Kidney epithelial cell (primary cell): ENCODE results near the gene ZNF527. TPM values are rescaled to one million over a fixed set of nuclear protein-coding genes. Genes with fewer than 3 reads are reported as not detected.
"Not testable (repeated sequence)": the region's sequence is repeated elsewhere in the genome, so short reads cannot be mapped to it uniquely, and the experiment has no call there.

ENCODE experiments used
- DNase-seq: peaks from one replicate; pipeline ENCODE4 v3.0.0-alpha.2; 2010; ENCODE audit warnings: low read depth
- H3K27me3 ChIP-seq: 2 replicates; pipeline ENCODE4 v1.6.0; 2011; ENCODE audit warnings: low read length; ENCODE audit not compliant: control insufficient read depth, insufficient read depth
- H3K36me3 ChIP-seq: 2 replicates; pipeline ENCODE4 v1.5.1; 2011; ENCODE audit warnings: low read length; ENCODE audit not compliant: control insufficient read depth, insufficient read depth
- H3K4me3 ChIP-seq: 2 replicates; pipeline ENCODE4 v1.5.1; 2011; ENCODE audit warnings: low read depth, mild to moderate bottlenecking, control low read depth, low read length
- total RNA-seq: library from RNA; depleted of rRNA; stranded (reverse); fragments of >200 nt; gene quantifications from 2 replicates; pipeline ENCODE4 v1.2.3, GENCODE V29; 2015
- TF ChIP-seq, protein P1 (sequence below): IDR thresholded peaks from 2 replicates; pipeline ENCODE4 v1.5.1; 2011; ENCODE audit warnings: mild to moderate bottlenecking, moderate library complexity, low read length, control low read depth, inconsistent platforms; ENCODE audit not compliant: insufficient read depth, poor library complexity, severe bottlenecking

ZNF527 gene
- total RNA-seq, 1 donor from 2014 or later, result 2.8 TPM

GRCh38 chr19:37362733-37363132 is 8.2 kb upstream of the ZNF527 start:
- no peak for DNase-seq
- Histone ChIP-seq H3K27me3 (no peaks in the 10 kb centered on the region), H3K36me3 (no peaks in the 10 kb centered on the region), H3K4me3 (no peak overlapping the region)
- TF ChIP-seq, protein P1, sequence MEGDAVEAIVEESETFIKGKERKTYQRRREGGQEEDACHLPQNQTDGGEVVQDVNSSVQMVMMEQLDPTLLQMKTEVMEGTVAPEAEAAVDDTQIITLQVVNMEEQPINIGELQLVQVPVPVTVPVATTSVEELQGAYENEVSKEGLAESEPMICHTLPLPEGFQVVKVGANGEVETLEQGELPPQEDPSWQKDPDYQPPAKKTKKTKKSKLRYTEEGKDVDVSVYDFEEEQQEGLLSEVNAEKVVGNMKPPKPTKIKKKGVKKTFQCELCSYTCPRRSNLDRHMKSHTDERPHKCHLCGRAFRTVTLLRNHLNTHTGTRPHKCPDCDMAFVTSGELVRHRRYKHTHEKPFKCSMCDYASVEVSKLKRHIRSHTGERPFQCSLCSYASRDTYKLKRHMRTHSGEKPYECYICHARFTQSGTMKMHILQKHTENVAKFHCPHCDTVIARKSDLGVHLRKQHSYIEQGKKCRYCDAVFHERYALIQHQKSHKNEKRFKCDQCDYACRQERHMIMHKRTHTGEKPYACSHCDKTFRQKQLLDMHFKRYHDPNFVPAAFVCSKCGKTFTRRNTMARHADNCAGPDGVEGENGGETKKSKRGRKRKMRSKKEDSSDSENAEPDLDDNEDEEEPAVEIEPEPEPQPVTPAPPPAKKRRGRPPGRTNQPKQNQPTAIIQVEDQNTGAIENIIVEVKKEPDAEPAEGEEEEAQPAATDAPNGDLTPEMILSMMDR, result no peak

GRCh38 chr19:37370386-37370879 is 466 bp upstream of the ZNF527 start:
- not testable (repeated sequence) for H3K36me3 ChIP-seq, H3K27me3 ChIP-seq, DNase-seq
- peak overlapping the region; percentile 84 for H3K4me3 ChIP-seq

DNA sequence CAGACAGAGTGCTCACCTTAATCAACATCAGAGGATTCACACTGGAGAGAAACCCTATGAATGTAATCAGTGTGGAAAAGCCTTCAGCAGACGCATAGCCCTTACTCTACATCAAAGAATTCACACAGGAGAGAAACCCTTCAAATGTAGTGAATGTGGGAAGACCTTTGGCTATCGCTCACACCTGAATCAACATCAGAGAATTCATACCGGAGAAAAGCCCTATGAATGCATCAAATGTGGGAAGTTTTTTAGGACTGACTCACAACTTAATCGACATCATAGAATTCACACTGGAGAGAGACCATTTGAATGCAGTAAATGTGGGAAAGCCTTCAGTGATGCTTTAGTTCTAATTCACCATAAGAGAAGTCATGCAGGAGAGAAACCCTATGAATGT is 18.3 kb downstream of the ZNF527 start:
- no peak for DNase-seq
- H3K4me3 ChIP-seq, result no peak overlapping the region
- no peaks in the 10 kb centered on the region for H3K27me3 ChIP-seq
- H3K36me3 ChIP-seq, result no peaks in the 10 kb centered on the region
- TF ChIP-seq, protein P1, result no peak

DNA sequence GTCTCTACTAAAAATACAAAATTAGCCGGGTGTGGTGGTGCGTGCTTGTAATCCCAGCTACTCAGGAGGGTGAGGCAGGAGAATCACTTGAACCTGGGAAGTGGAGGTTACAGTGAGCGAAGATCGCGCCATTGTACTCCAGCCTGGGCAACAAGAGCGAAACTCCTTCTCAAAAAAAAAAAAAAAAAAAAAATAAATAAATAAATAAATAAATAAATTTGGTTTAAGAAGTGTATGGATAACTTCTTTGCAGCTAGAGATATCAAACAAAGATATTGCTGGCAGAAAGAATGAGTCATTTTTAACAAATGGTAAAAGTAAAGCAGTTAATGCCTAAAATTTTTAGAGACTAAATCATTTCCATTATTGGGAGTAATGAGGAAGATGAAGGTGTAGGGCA is 20.5 kb downstream of the ZNF527 start:
- not testable (repeated sequence) for DNase-seq

GRCh38 chr19:37401078-37401477 is 30.2 kb downstream of the ZNF527 start:
- no peaks in the 10 kb centered on the region for H3K27me3 ChIP-seq
- no peaks in the 10 kb centered on the region for H3K36me3 ChIP-seq

More for the DNA sequence above, 20.5 kb downstream of the ZNF527 start:
- H3K27me3 ChIP-seq, H3K4me3 ChIP-seq, H3K36me3 ChIP-seq: not testable (repeated sequence)

DNA sequence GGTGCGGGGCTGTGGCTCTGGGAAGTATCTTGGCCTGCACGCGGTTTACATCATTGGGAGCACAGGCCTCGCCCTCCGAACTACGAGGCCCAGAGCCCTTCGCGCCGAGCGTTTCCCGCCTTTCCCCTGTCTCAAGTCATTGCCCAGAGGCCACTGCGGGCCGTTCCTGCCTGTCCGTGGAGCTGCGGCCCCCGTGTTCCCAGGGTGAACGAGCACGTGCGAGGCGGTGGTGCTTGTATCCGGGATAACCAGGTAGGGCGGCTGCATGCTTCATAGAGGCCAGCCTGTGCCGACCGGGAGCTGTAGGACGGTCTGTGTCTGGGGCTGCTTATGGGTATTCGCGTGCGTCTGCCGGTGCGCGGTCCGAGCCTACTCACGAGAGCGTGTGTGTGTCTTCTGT is 32.5 kb downstream of the ZNF527 start:
- no peaks in the 10 kb centered on the region for H3K27me3 ChIP-seq
- TF ChIP-seq, protein P1, result no peak
- no peak for DNase-seq

More at GRCh38 chr19:37401078-37401477, 30.2 kb downstream of the ZNF527 start:
- no peak overlapping the region for H3K4me3 ChIP-seq
- TF ChIP-seq, protein P1, result no peak
- DNase-seq, result no peak

GRCh38 chr19:37406140-37406846 is 35.4 kb downstream of the ZNF527 start:
- not testable (repeated sequence) for H3K4me3 ChIP-seq, H3K27me3 ChIP-seq, H3K36me3 ChIP-seq, DNase-seq

More for the DNA sequence above, 32.5 kb downstream of the ZNF527 start:
- Histone ChIP-seq H3K4me3 (no peak overlapping the region), H3K36me3 (no peaks in the 10 kb centered on the region)
